T-helper 2 cell treated with Interferon-gamma antibody and Interleukin-4, amounts not matched to agents 5 μg/mL and 100 μg/mL, for 36 hours (primary cell): Measurements from ENCODE around the gene RAB11FIP3.

Experiments used
- DNase-seq: peaks from one replicate; pipeline ENCODE4 v3.0.0; 2021; ENCODE audit warnings: low spot score
- H3K27ac Mint-ChIP-seq: one replicate; pipeline ENCODE4 v1.8.0; 2021; ENCODE audit warnings: mild to moderate bottlenecking, mixed read lengths
- H3K27me3 Mint-ChIP-seq: one replicate; pipeline ENCODE4 v1.8.0; 2021; ENCODE audit warnings: low read depth, mixed read lengths
- H3K36me3 Mint-ChIP-seq: one replicate; pipeline ENCODE4 v1.8.0; 2021; ENCODE audit warnings: low read depth, mixed read lengths
- H3K4me1 Mint-ChIP-seq: one replicate; pipeline ENCODE4 v1.8.0; 2021; ENCODE audit warnings: low read depth, mixed read lengths
- H3K4me3 Mint-ChIP-seq: one replicate; pipeline ENCODE4 v1.8.0; 2022; ENCODE audit warnings: mild to moderate bottlenecking, moderate library complexity, mixed read lengths
- H3K9me3 Mint-ChIP-seq: one replicate; pipeline ENCODE4 v1.8.0; 2021; ENCODE audit warnings: mixed read lengths

Gene RAB11FIP3

DNA sequence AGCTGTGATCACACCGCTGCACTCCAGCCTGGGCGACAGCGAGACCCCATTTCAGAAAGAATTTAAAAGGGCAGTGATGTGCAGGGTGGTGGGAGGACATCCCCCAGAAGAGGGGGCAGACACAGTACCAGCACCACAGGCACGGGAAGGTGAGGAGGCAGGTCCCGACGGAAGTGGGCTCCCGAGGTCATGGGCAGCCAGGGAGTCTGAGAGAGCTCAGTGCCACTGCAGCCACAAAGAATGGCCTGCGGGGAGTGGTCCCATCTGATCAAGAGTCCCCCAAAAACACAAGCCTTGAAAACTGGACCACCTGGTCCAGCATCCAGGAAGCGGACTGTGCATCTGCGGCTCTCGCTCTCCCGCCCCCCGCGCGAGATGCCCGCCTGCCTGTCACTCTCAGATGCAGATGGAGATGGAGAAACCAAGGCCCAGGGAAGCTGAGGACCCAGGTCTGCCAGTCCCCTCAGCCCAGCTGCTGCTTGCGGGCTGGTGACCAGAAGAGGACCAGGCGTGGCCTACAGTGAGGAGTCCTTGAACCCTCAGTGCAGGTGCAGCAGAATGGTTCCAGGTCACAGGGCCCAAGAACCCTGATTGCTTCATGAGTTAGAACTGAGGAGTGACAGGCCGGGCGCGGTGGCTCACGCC, 97.8 kb downstream of the RAB11FIP3 start:
- DNase-seq, result no peak
- Mint-ChIP-seq H3K4me1 (peaks cover 12% of the 10 kb centered on the region), H3K27me3 (no peaks in the 10 kb centered on the region), H3K27ac (peak overlapping the region; percentile 31), H3K9me3 (no peaks in the 10 kb centered on the region), H3K4me3 (no peak overlapping the region), H3K36me3 (peaks cover 3% of the 10 kb centered on the region)

DNA sequence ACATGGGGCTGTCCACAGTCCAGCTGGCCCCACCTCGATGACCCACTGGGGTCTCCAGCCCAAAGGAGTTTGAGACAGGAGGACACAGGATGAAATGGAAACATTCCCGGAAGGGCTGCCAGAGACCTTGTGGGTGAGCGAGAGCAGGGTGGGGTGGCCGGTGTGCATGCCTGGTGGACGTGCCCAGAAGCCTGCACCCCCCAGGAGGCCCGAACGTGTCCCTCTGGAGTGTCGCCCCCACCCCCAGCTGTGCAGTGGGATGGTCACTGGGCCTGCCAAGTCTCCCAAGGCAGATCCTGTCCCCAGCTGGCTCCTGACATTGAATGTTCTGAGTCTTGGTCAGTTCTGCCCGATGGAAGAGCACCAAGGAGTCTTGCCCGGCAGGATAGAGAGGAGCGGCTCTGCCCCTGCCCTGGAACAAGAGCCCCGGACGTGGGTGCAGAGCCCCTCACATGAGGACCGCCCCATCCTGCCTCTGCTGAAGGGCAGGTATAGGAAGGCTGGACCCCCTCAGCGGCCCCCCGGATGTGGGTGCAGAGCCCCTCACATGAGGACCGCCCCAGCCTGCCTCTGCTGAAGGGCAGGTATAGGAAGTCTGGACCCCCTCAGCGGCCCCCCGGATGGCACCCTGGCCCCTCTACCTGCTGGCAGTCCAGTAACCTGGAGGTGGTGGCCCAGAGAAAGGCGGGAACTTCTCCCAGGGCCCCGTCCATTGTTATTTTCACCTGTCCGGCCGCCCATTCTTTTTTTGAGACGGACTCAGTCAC, 99.0 kb downstream of the RAB11FIP3 start:
- peaks cover 3% of the 10 kb centered on the region for H3K36me3 Mint-ChIP-seq
- H3K27ac Mint-ChIP-seq, result peak overlapping the region; percentile 45
- no peak overlapping the region for H3K4me3 Mint-ChIP-seq
- peaks cover 16% of the 10 kb centered on the region for H3K4me1 Mint-ChIP-seq
- DNase-seq, result no peak
- no peaks in the 10 kb centered on the region for H3K9me3 Mint-ChIP-seq
- no peaks in the 10 kb centered on the region for H3K27me3 Mint-ChIP-seq

DNA sequence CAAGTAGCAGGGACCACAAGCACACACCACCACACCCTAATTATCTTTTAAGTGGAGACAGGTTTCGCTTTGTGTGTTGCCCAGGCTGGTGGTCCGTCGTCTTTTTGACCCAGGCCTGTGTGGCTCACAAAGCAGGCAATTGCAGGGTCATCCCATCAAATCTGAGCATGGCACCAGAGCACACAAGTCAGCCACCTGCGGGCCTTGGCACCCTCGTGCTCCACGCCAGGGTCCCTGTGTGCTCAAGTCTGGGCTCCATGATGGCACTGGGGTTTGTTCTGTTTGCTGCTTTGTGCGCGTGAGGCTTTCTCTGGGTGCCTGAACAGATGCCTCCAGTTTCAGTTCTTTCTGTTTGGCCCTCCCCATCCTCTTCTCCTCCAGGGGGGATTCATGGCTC, 99.7 kb downstream of the RAB11FIP3 start:
- no peaks in the 10 kb centered on the region for H3K9me3 Mint-ChIP-seq
- peaks cover 19% of the 10 kb centered on the region for H3K4me1 Mint-ChIP-seq
- H3K4me3 Mint-ChIP-seq, result peak overlapping the region; percentile 90
- H3K27ac Mint-ChIP-seq, result peak overlapping the region; percentile 91
- no peaks in the 10 kb centered on the region for H3K27me3 Mint-ChIP-seq
- H3K36me3 Mint-ChIP-seq, result peaks cover 6% of the 10 kb centered on the region
- no peak for DNase-seq

DNA sequence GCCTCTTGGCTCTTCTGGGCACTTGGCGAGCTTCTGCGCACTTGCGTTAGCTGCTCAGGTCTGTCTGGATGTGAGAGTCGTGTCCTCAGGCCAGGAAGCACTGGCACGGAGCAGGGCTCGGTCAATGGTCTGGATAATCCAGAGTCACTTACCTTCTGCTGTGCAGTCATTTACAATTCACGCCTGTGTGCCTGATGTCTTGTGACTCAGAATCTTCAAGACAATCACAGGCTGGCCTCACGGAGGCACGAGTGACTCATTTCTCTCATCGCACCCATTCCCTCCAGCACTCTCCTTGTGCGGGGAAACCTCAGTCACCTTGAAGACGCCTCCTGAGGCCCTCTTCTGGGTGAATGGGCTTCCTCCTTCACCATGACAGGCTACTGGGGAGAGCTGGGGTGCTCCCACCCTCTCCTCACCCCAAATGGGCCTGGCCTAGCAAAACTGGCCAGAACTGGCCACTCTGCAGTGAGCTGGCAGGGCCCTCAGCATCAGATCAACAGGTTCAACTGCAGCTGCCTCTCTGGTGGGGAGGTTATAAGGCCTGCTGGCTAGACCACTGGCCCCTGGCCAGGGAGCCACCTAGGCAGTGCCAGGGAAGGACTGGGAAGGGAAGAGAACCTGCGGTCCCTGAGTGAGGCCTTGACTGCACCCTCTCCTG, 100.2 kb downstream of the RAB11FIP3 start:
- Mint-ChIP-seq H3K27me3 (no peaks in the 10 kb centered on the region), H3K4me3 (peak overlapping the region; percentile 90), H3K4me1 (peaks cover 22% of the 10 kb centered on the region), H3K36me3 (peaks cover 6% of the 10 kb centered on the region), H3K9me3 (no peaks in the 10 kb centered on the region), H3K27ac (peak overlapping the region; percentile 91)
- DNase-seq, result peak; percentile 84

DNA sequence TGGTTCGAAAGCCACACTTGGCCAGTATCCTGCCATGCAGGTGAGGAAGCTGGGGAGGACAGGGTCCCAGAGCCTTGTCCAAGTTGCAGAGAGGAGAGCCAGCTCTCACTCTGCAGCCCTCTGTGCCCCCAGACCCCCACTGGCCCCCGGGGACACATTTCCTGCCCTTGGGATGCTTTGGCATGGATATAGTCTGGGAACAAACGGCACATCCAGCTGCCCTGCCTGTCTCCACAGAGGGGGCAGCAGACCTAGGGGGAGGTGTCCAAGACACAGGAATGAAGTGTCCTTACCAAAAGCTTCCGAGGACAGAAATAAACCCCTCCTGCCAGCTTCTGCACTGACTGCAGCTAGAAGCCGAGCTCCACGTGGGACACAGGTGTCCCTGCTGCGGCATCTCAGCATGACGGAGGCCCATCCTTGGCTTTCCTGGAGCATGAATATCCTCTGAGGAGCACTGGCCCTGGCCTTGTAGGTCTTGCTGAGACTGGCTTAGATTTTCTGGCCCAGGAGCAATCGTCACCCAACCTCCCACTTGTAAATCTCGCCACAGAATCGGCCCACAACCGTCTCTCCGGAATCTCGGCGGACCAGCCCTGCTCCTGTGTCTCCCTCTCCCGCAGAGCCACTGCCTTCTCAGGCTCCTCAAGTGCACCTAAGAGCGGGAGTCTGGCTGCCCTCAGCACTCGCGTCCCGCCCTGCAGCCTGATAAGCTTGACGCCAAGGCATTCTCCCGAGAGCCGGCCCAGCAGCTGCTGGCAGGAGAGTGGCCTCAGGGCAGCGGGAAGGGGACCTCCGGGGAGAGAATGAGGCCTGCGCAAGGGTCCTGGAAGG, 100.9 kb downstream of the RAB11FIP3 start:
- H3K27ac Mint-ChIP-seq, result peak overlapping the region; percentile 92
- peaks cover 22% of the 10 kb centered on the region for H3K4me1 Mint-ChIP-seq
- H3K9me3 Mint-ChIP-seq, result no peaks in the 10 kb centered on the region
- peak overlapping the region; percentile 90 for H3K4me3 Mint-ChIP-seq
- no peaks in the 10 kb centered on the region for H3K27me3 Mint-ChIP-seq
- peaks cover 6% of the 10 kb centered on the region for H3K36me3 Mint-ChIP-seq
- no peak for DNase-seq

DNA sequence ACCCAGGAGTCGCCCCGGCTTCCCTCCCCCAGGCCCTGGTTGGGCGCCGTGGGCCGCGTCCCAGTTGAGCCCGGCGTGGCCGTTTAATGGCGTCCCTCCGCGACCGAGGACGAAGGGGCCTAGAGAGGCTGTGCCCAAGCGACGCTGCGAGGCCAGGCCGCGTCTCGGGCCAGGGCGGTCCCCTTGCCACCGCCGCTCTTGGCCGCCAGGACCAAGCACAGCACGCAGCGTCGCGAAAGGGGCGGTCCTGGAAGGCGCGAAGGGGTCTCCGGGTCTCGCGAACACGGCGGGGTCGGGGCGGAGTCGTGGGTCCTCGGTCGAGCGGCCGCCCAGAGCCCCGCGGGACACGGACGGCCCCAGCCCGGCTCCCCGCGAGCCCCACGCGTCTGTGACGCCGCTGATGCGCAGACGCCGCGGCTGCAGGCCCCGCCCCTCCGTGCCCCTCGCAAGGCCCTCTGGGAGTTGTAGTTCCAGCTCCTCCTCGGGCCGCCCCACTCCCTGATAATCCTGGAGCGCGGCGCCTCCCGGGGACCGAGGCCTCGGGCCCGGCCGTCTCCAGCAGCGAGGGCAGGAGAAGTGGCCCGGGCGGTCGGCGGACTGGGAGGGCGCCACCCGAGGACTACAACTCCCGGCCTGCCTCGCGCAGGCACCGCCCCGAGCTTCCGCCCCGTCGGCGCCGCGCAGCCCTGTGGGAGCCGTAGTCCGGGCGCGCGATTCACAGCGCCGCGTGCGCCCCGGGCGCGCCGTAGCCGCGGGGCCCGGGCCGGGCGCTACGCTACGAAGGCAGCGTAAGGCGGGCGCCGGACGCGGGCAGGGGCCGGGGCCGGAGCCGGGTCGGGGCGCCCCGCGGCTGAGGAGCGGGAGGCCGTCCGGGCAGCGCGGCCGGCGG, 101.8 kb downstream of the RAB11FIP3 start, which contains the start of gene CAPN15:
Gene CAPN15 (plus strand): TSS at position 698 of the 889 bp plus-strand sequence. CDS start 19,127 bp downstream, outside the sequence.
- DNase-seq, result peak; percentile 87
- peaks cover 22% of the 10 kb centered on the region for H3K4me1 Mint-ChIP-seq

DNA sequence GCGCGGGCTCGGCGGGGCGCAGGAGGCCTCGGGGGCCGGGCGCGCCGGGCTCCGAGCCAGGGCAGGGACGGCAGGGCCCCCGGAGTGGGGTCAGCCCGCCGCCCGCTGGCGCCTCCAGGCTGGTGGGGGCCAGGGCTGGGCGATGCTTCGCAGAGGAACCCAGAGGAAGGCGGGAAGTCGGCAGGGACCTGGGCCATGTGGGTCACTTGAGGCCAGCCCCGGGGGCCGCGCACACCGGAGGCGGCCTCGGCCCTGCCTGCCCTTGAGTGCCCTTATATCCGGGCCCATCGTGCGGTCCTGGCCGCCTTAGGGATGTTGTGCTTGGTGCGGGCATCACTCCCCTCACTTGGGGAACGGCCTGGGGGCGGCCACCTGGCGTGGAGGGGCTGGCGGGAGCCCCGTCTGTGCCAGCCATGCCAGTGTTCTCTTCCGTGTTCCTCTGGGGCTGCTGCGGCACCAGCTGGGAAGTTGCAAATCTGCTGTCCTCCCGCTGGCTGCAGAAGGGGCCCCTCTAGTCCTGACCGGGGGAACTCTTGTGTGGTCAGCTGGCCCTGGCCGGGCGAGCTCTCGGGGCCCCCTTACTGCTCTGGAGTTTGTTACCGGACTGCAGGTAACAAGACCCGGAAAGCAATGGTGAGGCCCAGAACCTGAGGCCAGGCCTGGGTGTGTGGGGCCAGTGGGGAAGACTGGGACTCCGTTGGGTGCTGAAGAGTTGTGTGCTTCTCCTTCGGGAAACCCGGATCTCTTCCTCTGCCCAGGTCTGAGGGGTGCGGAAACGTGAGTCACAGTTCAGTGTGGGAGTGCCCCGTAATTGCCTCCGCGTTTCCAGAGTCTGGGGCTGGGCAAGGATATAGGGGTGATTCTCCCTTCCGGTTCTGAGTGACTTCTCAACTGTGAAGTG, 102.9 kb downstream of the RAB11FIP3 start:
- H3K4me1 Mint-ChIP-seq, result peaks cover 22% of the 10 kb centered on the region
- H3K27me3 Mint-ChIP-seq, result no peaks in the 10 kb centered on the region
- peak overlapping the region; percentile 95 for H3K4me3 Mint-ChIP-seq

More for the DNA sequence above, 101.8 kb downstream of the RAB11FIP3 start, which contains the start of gene CAPN15:
- Mint-ChIP-seq H3K9me3 (no peaks in the 10 kb centered on the region), H3K36me3 (peaks cover 6% of the 10 kb centered on the region), H3K27ac (peak within 1 kb of the TSS; percentile 92), H3K27me3 (no peaks in the 10 kb centered on the region), H3K4me3 (peak within 1 kb of the TSS; percentile 95)

DNA sequence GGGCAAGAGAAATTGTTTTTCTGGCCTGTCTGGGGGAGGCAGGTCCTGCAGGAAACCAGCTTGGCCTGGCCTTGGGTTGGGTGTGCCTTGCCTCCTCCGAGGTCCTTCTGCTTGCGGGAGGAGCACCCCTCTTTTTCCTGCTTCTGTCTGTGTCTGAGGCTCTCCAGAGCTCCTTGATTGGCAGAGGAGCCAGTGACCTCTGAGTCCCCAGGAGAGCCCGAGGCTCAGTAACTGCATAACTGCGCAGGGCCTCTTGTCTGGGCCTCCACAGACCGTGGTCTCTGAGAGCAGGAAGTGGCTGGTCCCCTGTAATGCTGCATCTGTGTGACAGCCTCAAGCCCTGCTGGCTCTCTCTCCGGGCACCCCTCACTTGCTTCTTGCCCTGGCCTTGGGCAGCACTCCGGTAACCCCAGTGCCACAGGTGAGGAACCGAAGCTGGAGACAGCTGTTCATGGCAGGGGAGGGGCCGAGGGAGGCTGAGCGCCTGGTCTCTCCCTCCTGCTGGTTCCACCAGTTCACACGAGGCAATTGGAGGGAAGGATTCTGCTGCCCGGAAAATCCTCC, 103.6 kb downstream of the RAB11FIP3 start:
- Mint-ChIP-seq H3K9me3 (no peaks in the 10 kb centered on the region), H3K4me3 (peak overlapping the region; percentile 95), H3K27ac (peak overlapping the region; percentile 91), H3K36me3 (peaks cover 6% of the 10 kb centered on the region), H3K27me3 (no peaks in the 10 kb centered on the region), H3K4me1 (peaks cover 22% of the 10 kb centered on the region)
- DNase-seq, result peak; percentile 14

More for the DNA sequence above, 102.9 kb downstream of the RAB11FIP3 start:
- peaks cover 6% of the 10 kb centered on the region for H3K36me3 Mint-ChIP-seq
- H3K27ac Mint-ChIP-seq, result peak overlapping the region; percentile 91
- DNase-seq, result peak; percentile 60
- no peaks in the 10 kb centered on the region for H3K9me3 Mint-ChIP-seq

DNA sequence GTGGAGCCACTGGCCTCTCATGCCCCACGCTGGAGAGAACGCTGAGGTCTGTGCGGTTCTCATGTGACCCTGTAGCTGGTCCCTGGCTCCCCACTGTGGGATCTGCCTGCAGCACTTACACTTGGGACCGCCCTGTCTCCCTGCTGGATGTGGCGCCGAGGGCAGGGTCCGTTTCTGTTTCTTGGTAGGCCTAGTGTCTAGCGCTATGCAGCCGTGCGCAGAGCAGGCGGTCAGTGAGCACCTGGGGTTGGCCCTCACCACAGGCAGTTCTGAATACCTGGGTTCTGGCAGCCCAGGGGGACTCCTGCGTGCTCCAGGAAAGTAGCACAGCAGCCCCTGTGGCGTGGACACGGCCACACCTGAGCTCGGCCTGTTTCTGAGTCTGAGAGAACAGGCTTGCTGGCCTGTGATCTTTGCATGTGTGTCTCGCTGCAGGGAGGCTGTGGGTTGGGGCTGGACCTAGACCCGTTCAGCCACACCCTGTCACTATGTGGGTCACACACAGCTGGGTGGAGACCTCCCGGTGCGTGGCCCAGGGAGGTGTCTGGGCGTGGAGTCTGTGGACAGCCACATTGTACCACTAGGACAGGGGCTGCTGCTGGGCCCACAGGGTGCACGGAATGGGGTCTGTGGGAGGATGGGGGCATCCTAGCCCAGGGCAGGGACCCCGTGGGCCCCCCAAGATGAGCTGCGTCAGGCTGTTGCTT, 104.8 kb downstream of the RAB11FIP3 start:
- DNase-seq, result no peak
- H3K27me3 Mint-ChIP-seq, result no peaks in the 10 kb centered on the region
- no peak overlapping the region for H3K27ac Mint-ChIP-seq
- H3K4me1 Mint-ChIP-seq, result peaks cover 22% of the 10 kb centered on the region
- peaks cover 6% of the 10 kb centered on the region for H3K36me3 Mint-ChIP-seq
- no peaks in the 10 kb centered on the region for H3K9me3 Mint-ChIP-seq
- peak overlapping the region; percentile 62 for H3K4me3 Mint-ChIP-seq

DNA sequence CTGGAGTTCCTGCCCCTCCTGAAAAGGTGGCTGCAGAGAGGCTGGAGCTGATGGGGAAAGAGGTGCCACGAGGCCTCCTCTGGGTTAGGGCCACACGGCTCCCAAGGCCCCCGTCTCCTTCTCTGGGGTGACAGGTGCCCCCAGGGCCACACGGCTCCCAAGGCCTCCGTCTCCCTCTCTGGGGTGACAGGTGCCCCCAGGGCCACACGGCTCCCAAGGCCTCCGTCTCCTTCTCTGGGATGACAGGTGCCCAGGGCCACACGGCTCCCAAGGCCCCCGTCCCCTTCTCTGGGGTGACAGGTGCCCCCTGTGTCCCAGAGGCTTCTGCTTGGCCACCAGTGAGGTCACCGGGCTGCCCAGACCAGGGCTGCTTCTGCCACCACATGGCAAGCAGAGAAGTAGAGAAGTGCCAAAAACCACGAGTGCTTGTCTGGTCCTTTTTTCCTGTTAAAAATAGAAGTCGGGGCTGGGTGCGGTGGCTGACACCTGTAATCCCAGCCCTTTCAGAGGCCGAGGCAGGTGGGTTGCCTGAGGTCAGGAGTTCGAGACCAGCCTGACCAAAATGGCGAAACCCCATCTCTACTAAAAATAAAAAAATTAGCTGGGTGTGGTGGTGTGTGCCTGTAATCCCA, 106.2 kb downstream of the RAB11FIP3 start:
- Mint-ChIP-seq H3K27ac (no peak overlapping the region), H3K4me1 (peaks cover 11% of the 10 kb centered on the region), H3K36me3 (peaks cover 3% of the 10 kb centered on the region), H3K9me3 (no peaks in the 10 kb centered on the region), H3K4me3 (no peak overlapping the region), H3K27me3 (no peaks in the 10 kb centered on the region)
- DNase-seq, result no peak
